ENCODE results near the gene RER1.

DNA sequence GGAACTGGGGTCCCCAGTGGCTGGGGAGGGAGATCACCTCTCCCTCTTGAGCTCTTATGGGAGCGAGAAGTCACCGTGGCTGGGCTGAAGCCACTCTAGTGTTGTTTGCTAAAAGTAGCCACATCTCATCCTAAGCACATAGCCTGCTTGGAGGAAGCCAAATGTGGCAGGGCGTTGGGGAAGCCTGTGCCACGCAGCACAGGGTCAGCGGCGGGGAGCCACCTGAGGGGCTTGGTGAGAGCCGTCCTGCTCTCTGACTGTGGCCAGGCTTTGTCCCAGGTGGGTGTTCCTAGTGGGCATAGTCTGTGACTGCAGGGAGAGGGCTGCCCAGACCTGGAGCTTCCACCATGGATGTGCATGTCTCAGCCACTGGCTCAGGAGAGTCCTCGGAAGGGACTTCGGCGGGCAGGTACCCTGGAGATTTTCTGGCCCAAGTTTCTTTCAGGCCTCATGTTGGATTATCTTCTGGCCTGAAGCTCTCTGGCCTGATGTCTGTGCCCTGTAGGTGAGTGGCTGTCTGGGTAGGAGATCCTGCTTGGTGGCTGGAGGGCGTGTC lies 39.2 kb upstream of the RER1 start:
- TF ChIP-seq YY1 (IDR thresholded peaks at IDR 0.05; ENCODE audit: insufficient read depth, insufficient read length) = no peak
- TF ChIP-seq ZNF274 (IDR thresholded peaks at IDR 0.05; ENCODE audit: low read depth, low read length) = no peak
- no peak for TF ChIP-seq SUZ12 (IDR thresholded peaks at IDR 0.05; ENCODE audit: extremely low read depth, insufficient read depth, insufficient read length)

All from NT2/D1 (cell line).